ENCODE results near the gene CH25H.

GRCh38 chr10:89173075-89173474 lies 34.0 kb downstream of the CH25H start:
- TF ChIP-seq EZH2 (IDR thresholded peaks at IDR 0.05; ENCODE audit: insufficient read depth, poor library complexity, severe bottlenecking), result no peak
- no peak for TF ChIP-seq EZH2phosphoT487 (IDR thresholded peaks at IDR 0.05; ENCODE audit: insufficient read depth, low read depth)

Measured in GM23248 (cell line).